Trophoblast cell (in vitro differentiated cells and primary cell): Measurements from ENCODE around the gene ABL2.

Source experiments
- DNase-seq, 2 donors: peaks; one replicate each; pipeline ENCODE4 v3.0.0-alpha.2; 2016
- H2AFZ ChIP-seq: 2 replicates; pipeline ENCODE4 v1.6.1; 2013; ENCODE audit warnings: low read length, moderate library complexity, mild to moderate bottlenecking; ENCODE audit not compliant: insufficient read depth, poor library complexity
- H2AK5ac ChIP-seq: 2 replicates; pipeline ENCODE4 v1.6.1; 2013; ENCODE audit warnings: mild to moderate bottlenecking, low read length
- H2BK120ac ChIP-seq: 2 replicates; pipeline ENCODE4 v1.6.1; 2013; ENCODE audit warnings: low read length, mild to moderate bottlenecking, moderate library complexity; ENCODE audit not compliant: insufficient read depth, poor library complexity
- H2BK12ac ChIP-seq: 2 replicates; pipeline ENCODE4 v1.6.1; 2013; ENCODE audit warnings: mild to moderate bottlenecking, low read length, moderate library complexity
- H2BK5ac ChIP-seq: 2 replicates; pipeline ENCODE4 v1.6.1; 2013; ENCODE audit warnings: low read length, low read depth, moderate library complexity, mild to moderate bottlenecking; ENCODE audit not compliant: poor library complexity
- H3K14ac ChIP-seq: 2 replicates; pipeline ENCODE4 v1.6.1; 2013; ENCODE audit warnings: mild to moderate bottlenecking, low read length
- H3K18ac ChIP-seq: 2 replicates; pipeline ENCODE4 v1.6.1; 2013; ENCODE audit warnings: mild to moderate bottlenecking, low read length
- H3K23ac ChIP-seq: 2 replicates; pipeline ENCODE4 v1.6.1; 2013; ENCODE audit warnings: low read length
- H3K27ac ChIP-seq: 2 replicates; pipeline ENCODE4 v1.5.1; 2013; ENCODE audit warnings: low read depth, mild to moderate bottlenecking, inconsistent platforms, low read length, moderate library complexity
- H3K27me3 ChIP-seq: 2 replicates; pipeline ENCODE4 v1.6.1; 2013; ENCODE audit warnings: inconsistent platforms, mild to moderate bottlenecking, low read length, moderate library complexity; ENCODE audit not compliant: insufficient read depth
- H3K36me3 ChIP-seq, 2 experiments: 1 replicate in 1 of 2; 2 replicates in 1 of 2; pipeline ENCODE4 v1.6.1; 2013; ENCODE audit warnings: low read length in 2 of 2, mild to moderate bottlenecking in 2 of 2, moderate library complexity in 1 of 2; ENCODE audit not compliant: insufficient read depth in 2 of 2, control insufficient read depth in 1 of 2
- H3K4ac ChIP-seq: 2 replicates; pipeline ENCODE4 v1.6.1; 2013; ENCODE audit warnings: low read depth, mild to moderate bottlenecking, low read length, moderate library complexity
- H3K4me1 ChIP-seq, 2 experiments: 1 replicate in 1 of 2; 2 replicates in 1 of 2; pipeline ENCODE4 v1.6.1; 2013; ENCODE audit warnings: low read length in 2 of 2, mild to moderate bottlenecking in 2 of 2, moderate library complexity in 1 of 2; ENCODE audit not compliant: insufficient read depth in 2 of 2, control insufficient read depth in 1 of 2
- H3K4me2 ChIP-seq: 2 replicates; pipeline ENCODE4 v1.6.1; 2013; ENCODE audit warnings: inconsistent platforms, mild to moderate bottlenecking, low read length, moderate library complexity
- H3K4me3 ChIP-seq: 2 replicates; pipeline ENCODE4 v1.5.1; 2013; ENCODE audit warnings: mild to moderate bottlenecking, low read depth, low read length, inconsistent platforms
- H3K79me1 ChIP-seq: one replicate; pipeline ENCODE4 v1.6.1; 2013; ENCODE audit warnings: low read length
- H3K79me2 ChIP-seq: 2 replicates; pipeline ENCODE4 v1.6.1; 2013; ENCODE audit warnings: low read length, mild to moderate bottlenecking; ENCODE audit not compliant: control insufficient read depth, insufficient read depth, poor library complexity
- H3K9ac ChIP-seq: 2 replicates; pipeline ENCODE4 v1.6.1; 2013; ENCODE audit warnings: mild to moderate bottlenecking, low read length
- H3K9me3 ChIP-seq: 2 replicates; pipeline ENCODE4 v1.6.1; 2013; ENCODE audit warnings: low read depth, mild to moderate bottlenecking, control low read depth, inconsistent platforms, low read length; ENCODE audit not compliant: insufficient read depth
- H4K12ac ChIP-seq: 2 replicates; pipeline ENCODE4 v1.6.1; 2013; ENCODE audit warnings: low read depth, mild to moderate bottlenecking, low read length, moderate library complexity
- H4K8ac ChIP-seq: 2 replicates; pipeline ENCODE4 v1.6.1; 2013; ENCODE audit warnings: low read depth, mild to moderate bottlenecking, low read length, moderate library complexity
- H4K91ac ChIP-seq: one replicate; pipeline ENCODE4 v1.6.1; 2013; ENCODE audit warnings: low read depth, mild to moderate bottlenecking, low read length, moderate library complexity
- WGBS: extraction: QIAGEN DNeasy Blood & Tissue Kit; methylation state at CpG from one replicate; pipeline ENCODE4 v1.1.7; 2013; ENCODE audit warnings: missing lambda C conversion rate; ENCODE audit not compliant: insufficient read length, insufficient coverage; ENCODE audit errors: extremely low coverage; 5-methylcytosine and 5-hydroxymethylcytosine counted together

ABL2 gene

GRCh38 chr1:179241530-179242097, 12.1 kb upstream of the ABL2 start:
- no CpG with 5 or more reads among the region's 5 CpGs for WGBS
- Histone ChIP-seq H2BK12ac (no peak overlapping the region), H4K12ac (no peak overlapping the region)

GRCh38 chr1:179237222-179237621, 7.7 kb upstream of the ABL2 start:
- Histone ChIP-seq H3K14ac (no peak overlapping the region), H3K18ac (no peak overlapping the region), H3K4me1 (peaks cover 0 to 2% of the 10 kb centered on the region in 2 experiments), H2BK12ac (no peak overlapping the region), H3K4ac (no peak overlapping the region), H4K91ac (no peak overlapping the region), H3K4me3 (no peak overlapping the region), H3K4me2 (no peak overlapping the region), H2BK5ac (no peak overlapping the region), H3K79me2 (no peaks in the 10 kb centered on the region), H3K27me3 (no peaks in the 10 kb centered on the region), H2AFZ (no peak overlapping the region), H3K36me3 (no peaks in the 10 kb centered on the region), H3K79me1 (no peaks in the 10 kb centered on the region), H3K27ac (no peak overlapping the region), H3K23ac (no peak overlapping the region), H3K9me3 (no peaks in the 10 kb centered on the region), H4K12ac (no peak overlapping the region), H2AK5ac (no peak overlapping the region), H3K9ac (no peak overlapping the region), H4K8ac (no peak overlapping the region), H2BK120ac (no peak overlapping the region)
- WGBS: no CpG with 5 or more reads among the region's 4 CpGs
- DNase-seq: no peak

More at GRCh38 chr1:179241530-179242097, 12.1 kb upstream of the ABL2 start:
- Histone ChIP-seq H3K9ac (no peak overlapping the region), H4K8ac (no peak overlapping the region), H2AFZ (no peak overlapping the region), H3K4me1 (no peaks in the 10 kb centered on the region), H3K14ac (no peak overlapping the region), H3K23ac (no peak overlapping the region), H3K4me3 (no peak overlapping the region), H2BK120ac (no peak overlapping the region), H3K36me3 (no peaks in the 10 kb centered on the region), H3K27ac (no peak overlapping the region), H2BK5ac (no peak overlapping the region), H4K91ac (no peak overlapping the region), H3K79me2 (no peaks in the 10 kb centered on the region), H3K4me2 (no peak overlapping the region), H3K4ac (no peak overlapping the region), H3K79me1 (no peaks in the 10 kb centered on the region), H3K18ac (no peak overlapping the region), H3K9me3 (no peaks in the 10 kb centered on the region), H3K27me3 (no peaks in the 10 kb centered on the region), H2AK5ac (no peak overlapping the region)
- DNase-seq: no peak

GRCh38 chr1:179234863-179235262, 5.4 kb upstream of the ABL2 start:
- Histone ChIP-seq H3K4me1 (peaks cover 0 to 5% of the 10 kb centered on the region in 2 experiments), H3K4ac (no peak overlapping the region), H3K9me3 (no peaks in the 10 kb centered on the region), H3K23ac (peak overlapping the region; percentile 74), H2AK5ac (no peak overlapping the region), H3K4me3 (no peak overlapping the region), H3K36me3 (no peaks in the 10 kb centered on the region), H3K79me2 (no peaks in the 10 kb centered on the region), H2BK5ac (no peak overlapping the region), H4K8ac (no peak overlapping the region), H3K4me2 (no peak overlapping the region), H3K79me1 (no peaks in the 10 kb centered on the region), H3K18ac (no peak overlapping the region), H3K27me3 (no peaks in the 10 kb centered on the region), H2BK120ac (no peak overlapping the region), H4K91ac (no peak overlapping the region), H3K9ac (no peak overlapping the region), H2BK12ac (no peak overlapping the region), H2AFZ (no peak overlapping the region), H3K14ac (no peak overlapping the region), H4K12ac (no peak overlapping the region), H3K27ac (no peak overlapping the region)
- WGBS: no CpG with 5 or more reads among the region's 1 CpG
- DNase-seq: no peak

GRCh38 chr1:179231923-179232322, 2.4 kb upstream of the ABL2 start:
- Histone ChIP-seq H3K4ac (no peak overlapping the region), H2BK12ac (no peak overlapping the region), H2BK120ac (no peak overlapping the region), H3K4me1 (peaks cover 2 to 7% of the 10 kb centered on the region in 2 experiments), H3K9ac (no peak overlapping the region), H2BK5ac (no peak overlapping the region), H2AK5ac (no peak overlapping the region), H3K79me2 (peaks cover 6% of the 10 kb centered on the region), H3K27me3 (no peaks in the 10 kb centered on the region), H3K79me1 (peaks cover 4% of the 10 kb centered on the region), H3K23ac (no peak overlapping the region), H3K36me3 (peaks cover 0 to 4% of the 10 kb centered on the region in 2 experiments), H3K27ac (no peak overlapping the region), H3K18ac (no peak overlapping the region), H3K4me3 (no peak overlapping the region), H4K8ac (no peak overlapping the region), H4K91ac (no peak overlapping the region), H2AFZ (no peak overlapping the region), H4K12ac (no peak overlapping the region), H3K14ac (no peak overlapping the region), H3K4me2 (no peak overlapping the region), H3K9me3 (no peaks in the 10 kb centered on the region)
- peak; percentile 71 to 82 for DNase-seq
- WGBS: no CpG with 5 or more reads among the region's 4 CpGs
